OCI-LY1 (cell line): ENCODE results near the gene FXYD4.

ENCODE experiments used
- H2AFZ ChIP-seq: fragments of 200-600 bp; sonication (generic), shearing (Covaris generic); 2 replicates; pipeline ENCODE4 v1.6.0; 2014; ENCODE audit warnings: antibody characterized with exemption, mild to moderate bottlenecking, low read length
- H3F3A ChIP-seq: fragments of 200-600 bp; sonication (generic), shearing (Covaris generic); 2 replicates; pipeline ENCODE4 v1.6.0; 2014; ENCODE audit warnings: mild to moderate bottlenecking, antibody characterized with exemption, low read length, moderate library complexity; ENCODE audit not compliant: insufficient read depth
- H3K27ac ChIP-seq: fragments of 200-600 bp; sonication (generic); 2 replicates; pipeline ENCODE4 v1.5.1; 2014; ENCODE audit warnings: low read length, mixed run types, mild to moderate bottlenecking, low read depth; ENCODE audit not compliant: poor library complexity, severe bottlenecking
- H3K27me3 ChIP-seq: fragments of 200-600 bp; sonication (generic); 2 replicates; pipeline ENCODE4 v1.6.0; 2014; ENCODE audit warnings: antibody characterized with exemption, mild to moderate bottlenecking, low read length, moderate library complexity; ENCODE audit not compliant: insufficient read depth
- H3K36me3 ChIP-seq: fragments of 200-600 bp; sonication (generic); 2 replicates; pipeline ENCODE4 v1.6.1; 2014; ENCODE audit warnings: mild to moderate bottlenecking, antibody characterized with exemption, low read length, moderate library complexity, mixed read lengths; ENCODE audit not compliant: insufficient read depth
- H3K4me1 ChIP-seq: fragments of 200-600 bp; sonication (generic); 2 replicates; pipeline ENCODE4 v1.5.1; 2014; ENCODE audit warnings: mild to moderate bottlenecking, low read length, moderate library complexity; ENCODE audit not compliant: insufficient read depth, severe bottlenecking
- H3K4me2 ChIP-seq: fragments of 200-600 bp; sonication (generic), shearing (Covaris generic); 2 replicates; pipeline ENCODE4 v1.6.1; 2014; ENCODE audit warnings: low read length
- H3K4me3 ChIP-seq: fragments of 200-600 bp; sonication (generic); 2 replicates; pipeline ENCODE4 v1.5.1; 2014; ENCODE audit warnings: low read length, low read depth, mild to moderate bottlenecking, mixed read lengths; ENCODE audit not compliant: poor library complexity, severe bottlenecking
- H3K79me2 ChIP-seq: fragments of 200-600 bp; shearing (Covaris generic); 2 replicates; pipeline ENCODE4 v1.6.1; 2016; ENCODE audit warnings: mixed run types, low read length, mixed read lengths; ENCODE audit not compliant: insufficient read depth
- H3K9ac ChIP-seq: fragments of 200-600 bp; sonication (generic), shearing (Covaris generic); 2 replicates; pipeline ENCODE4 v1.6.1; 2014; ENCODE audit warnings: mild to moderate bottlenecking, low read length, mixed read lengths
- H3K9me2 ChIP-seq: fragments of 200-600 bp; sonication (generic), shearing (Covaris generic); 2 replicates; pipeline ENCODE4 v1.6.1; 2014; ENCODE audit warnings: low read depth, mild to moderate bottlenecking, low read length, mixed read lengths
- H3K9me3 ChIP-seq: fragments of 200-600 bp; shearing (Covaris generic); 2 replicates; pipeline ENCODE4 v1.6.1; 2014; ENCODE audit warnings: low read length, mixed read lengths
- H4K20me1 ChIP-seq: fragments of 200-600 bp; sonication (generic), shearing (Covaris generic); 2 replicates; pipeline ENCODE4 v1.6.0; 2016; ENCODE audit warnings: mild to moderate bottlenecking, low read length; ENCODE audit not compliant: insufficient read depth
- CTCF ChIP-seq: fragments of 200-600 bp; sonication (generic), shearing (Covaris generic); IDR thresholded peaks from 2 replicates; pipeline ENCODE4 v1.5.1; 2017; ENCODE audit warnings: mild to moderate bottlenecking, antibody characterized with exemption, low read length, moderate library complexity, mixed read lengths
- EZH2 ChIP-seq: fragments of 200-600 bp; sonication (generic), shearing (Covaris generic); IDR thresholded peaks from 2 replicates; pipeline ENCODE4 v1.8.0; 2017; ENCODE audit warnings: borderline replicate concordance, mixed run types, mild to moderate bottlenecking, antibody characterized with exemption, low read length, moderate library complexity, mixed read lengths

FXYD4 gene

GRCh38 chr10:43419997-43420368, 48.5 kb downstream of the FXYD4 start:
- H4K20me1 ChIP-seq: no peaks in the 10 kb centered on the region
- TF ChIP-seq EZH2 (no peak), CTCF (no peak)
- no peaks in the 10 kb centered on the region for H3K36me3 ChIP-seq
- H3F3A ChIP-seq: peaks cover 4% of the 10 kb centered on the region; the same call in 1 of the 2 replicates
- H3K4me3 ChIP-seq: peak overlapping the region; percentile 61
- H3K79me2 ChIP-seq: no peaks in the 10 kb centered on the region
- peak overlapping the region; percentile 97 for H3K27ac ChIP-seq
- H3K9ac ChIP-seq: peak overlapping the region; percentile 81
- H3K4me1 ChIP-seq: peaks cover 48% of the 10 kb centered on the region
- H3K27me3 ChIP-seq: no peaks in the 10 kb centered on the region
- no peaks in the 10 kb centered on the region for H3K9me2 ChIP-seq
- no peaks in the 10 kb centered on the region for H3K9me3 ChIP-seq
- H3K4me2 ChIP-seq: peak overlapping the region; percentile 79
- no peak overlapping the region for H2AFZ ChIP-seq

- H4K20me1 ChIP-seq: no peaks in the 10 kb centered on the region
- H3K27ac ChIP-seq: peak overlapping the region; percentile 97
Measured at GRCh38 chr10:43420369-43421200, 49.1 kb downstream of the FXYD4 start.

GRCh38 chr10:43421201-43421507, 49.7 kb downstream of the FXYD4 start:
- Histone ChIP-seq H3K4me3 (peak overlapping the region; percentile 61), H3K4me2 (peak overlapping the region; percentile 79), H3K9ac (peak overlapping the region; percentile 81), H3K9me2 (no peaks in the 10 kb centered on the region), H3K27ac (peak overlapping the region; percentile 97), H3K27me3 (no peaks in the 10 kb centered on the region), H3F3A (peaks cover 4% of the 10 kb centered on the region; the same call in 1 of the 2 replicates), H4K20me1 (no peaks in the 10 kb centered on the region), H3K36me3 (no peaks in the 10 kb centered on the region), H3K79me2 (no peaks in the 10 kb centered on the region), H2AFZ (peak overlapping the region; percentile 39), H3K9me3 (no peaks in the 10 kb centered on the region), H3K4me1 (peaks cover 48% of the 10 kb centered on the region)
- TF ChIP-seq CTCF (no peak), EZH2 (no peak)

More at GRCh38 chr10:43420369-43421200, 49.1 kb downstream of the FXYD4 start:
- peak overlapping the region; percentile 39 for H2AFZ ChIP-seq
- no peaks in the 10 kb centered on the region for H3K79me2 ChIP-seq
- H3K9me3 ChIP-seq: no peaks in the 10 kb centered on the region
- peak overlapping the region; percentile 81 for H3K9ac ChIP-seq
- H3F3A ChIP-seq: peaks cover 4% of the 10 kb centered on the region; the same call in 1 of the 2 replicates
- H3K4me2 ChIP-seq: peak overlapping the region; percentile 79
- no peak for TF ChIP-seq EZH2
- TF ChIP-seq CTCF: 0 out of 2 replicates have a peak, but pooled peaks have one; percentile 20
- H3K4me3 ChIP-seq: peak overlapping the region; percentile 61
- H3K27me3 ChIP-seq: no peaks in the 10 kb centered on the region
- peaks cover 48% of the 10 kb centered on the region for H3K4me1 ChIP-seq
- no peaks in the 10 kb centered on the region for H3K9me2 ChIP-seq
- no peaks in the 10 kb centered on the region for H3K36me3 ChIP-seq
